H9 (cell line): ENCODE data around the gene HMOX2. TPM values are rescaled to one million over a fixed set of nuclear protein-coding genes. Genes with fewer than 3 reads are reported as not detected.

ENCODE experiments used
- DNase-seq: peaks from one replicate; pipeline ENCODE4 v3.0.0-alpha.2; 2017
- H2AFZ ChIP-seq: one replicate; pipeline ENCODE4 v1.6.1; 2013; ENCODE audit warnings: mild to moderate bottlenecking, low read length, control low read depth, moderate library complexity
- H2AK5ac ChIP-seq: 2 replicates; pipeline ENCODE4 v1.6.1; 2013; ENCODE audit warnings: low read length, control low read depth, mixed read lengths; ENCODE audit not compliant: insufficient read length
- H2BK120ac ChIP-seq: one replicate; pipeline ENCODE4 v1.6.1; 2013; ENCODE audit warnings: low read depth, mild to moderate bottlenecking, low read length, control low read depth, inconsistent platforms; ENCODE audit not compliant: poor library complexity, severe bottlenecking
- H2BK12ac ChIP-seq: 2 replicates; pipeline ENCODE4 v1.6.1; 2013; ENCODE audit warnings: low read length, control low read depth, mixed read lengths, low read depth; ENCODE audit not compliant: insufficient read length
- H2BK15ac ChIP-seq: 2 replicates; pipeline ENCODE4 v1.6.1; 2013; ENCODE audit warnings: low read depth, low read length, control low read depth
- H2BK20ac ChIP-seq: one replicate; pipeline ENCODE4 v1.6.1; 2013; ENCODE audit warnings: low read depth, mild to moderate bottlenecking, low read length, control low read depth, inconsistent platforms; ENCODE audit not compliant: poor library complexity, severe bottlenecking
- H2BK5ac ChIP-seq: 2 replicates; pipeline ENCODE4 v1.6.1; 2013; ENCODE audit warnings: low read length, control low read depth, mixed read lengths; ENCODE audit not compliant: insufficient read length
- H3K14ac ChIP-seq: 2 replicates; pipeline ENCODE4 v1.6.1; 2013; ENCODE audit warnings: low read length, control low read depth; ENCODE audit not compliant: insufficient read depth
- H3K18ac ChIP-seq: 2 replicates; pipeline ENCODE4 v1.6.1; 2013; ENCODE audit warnings: low read depth, mild to moderate bottlenecking, mixed read lengths, low read length, control low read depth; ENCODE audit not compliant: insufficient read length
- H3K23ac ChIP-seq: 2 replicates; pipeline ENCODE4 v1.6.1; 2013; ENCODE audit warnings: low read length, control low read depth, mixed read lengths, low read depth; ENCODE audit not compliant: insufficient read length
- H3K23me2 ChIP-seq: 2 replicates; pipeline ENCODE4 v1.6.1; 2013; ENCODE audit warnings: low read depth, mild to moderate bottlenecking, mixed read lengths, low read length, control low read depth; ENCODE audit not compliant: insufficient read length, poor library complexity, severe bottlenecking
- H3K27ac ChIP-seq: 2 replicates; pipeline ENCODE4 v1.5.1; 2013; ENCODE audit warnings: low read length, control low read depth, mixed read lengths, low read depth; ENCODE audit not compliant: insufficient read length
- H3K27me3 ChIP-seq: 2 replicates; pipeline ENCODE4 v1.6.1; 2013; ENCODE audit warnings: low read length, control low read depth, inconsistent platforms; ENCODE audit not compliant: insufficient read depth
- H3K4ac ChIP-seq: 2 replicates; pipeline ENCODE4 v1.6.1; 2013; ENCODE audit warnings: low read depth, mild to moderate bottlenecking, control low read depth, inconsistent platforms, low read length, moderate library complexity
- H3K4me1 ChIP-seq: 2 replicates; pipeline ENCODE4 v1.6.1; 2013; ENCODE audit warnings: low read length, control low read depth, inconsistent platforms; ENCODE audit not compliant: insufficient read depth
- H3K4me2 ChIP-seq: 2 replicates; pipeline ENCODE4 v1.6.1; 2013; ENCODE audit warnings: low read length, control low read depth, mixed read lengths; ENCODE audit not compliant: insufficient read length, insufficient read depth
- H3K56ac ChIP-seq: 2 replicates; pipeline ENCODE4 v1.6.1; 2013; ENCODE audit warnings: low read depth, mild to moderate bottlenecking, mixed read lengths, low read length, control low read depth; ENCODE audit not compliant: insufficient read length
- H3K79me1 ChIP-seq: 2 replicates; pipeline ENCODE4 v1.6.1; 2013; ENCODE audit warnings: low read depth, mild to moderate bottlenecking, moderate library complexity, low read length, control low read depth, inconsistent platforms; ENCODE audit not compliant: insufficient read depth, poor library complexity, severe bottlenecking
- H3K79me2 ChIP-seq: 2 replicates; pipeline ENCODE4 v1.6.1; 2013; ENCODE audit warnings: low read length, control low read depth, inconsistent platforms; ENCODE audit not compliant: insufficient read depth
- H3K9ac ChIP-seq: 2 replicates; pipeline ENCODE4 v1.6.1; 2013; ENCODE audit warnings: low read length, control low read depth, mixed read lengths; ENCODE audit not compliant: insufficient read length; ENCODE audit errors: extremely low read depth
- H3K9me3 ChIP-seq: one replicate; pipeline ENCODE4 v1.6.1; 2013; ENCODE audit warnings: low read depth, low read length, inconsistent platforms; ENCODE audit not compliant: control insufficient read depth
- H3T11ph ChIP-seq: one replicate; pipeline ENCODE4 v1.6.1; 2013; ENCODE audit warnings: mild to moderate bottlenecking, low read length, control low read depth, inconsistent platforms
- H4K20me1 ChIP-seq: one replicate; pipeline ENCODE4 v1.6.1; 2013; ENCODE audit not compliant: control insufficient read depth, insufficient read length, insufficient read depth
- H4K5ac ChIP-seq: 2 replicates; pipeline ENCODE4 v1.6.1; 2013; ENCODE audit warnings: low read depth, mild to moderate bottlenecking, mixed read lengths, low read length, control low read depth; ENCODE audit not compliant: insufficient read length
- H4K8ac ChIP-seq: replicated peaks from 2 replicates; pipeline ENCODE4 v1.6.1; 2013; ENCODE audit warnings: low read length, control low read depth, mixed read lengths, low read depth; ENCODE audit not compliant: insufficient read length
- H4K91ac ChIP-seq: 2 replicates; pipeline ENCODE4 v1.6.1; 2013; ENCODE audit warnings: low read depth, mild to moderate bottlenecking, moderate library complexity, mixed read lengths, low read length, control low read depth; ENCODE audit not compliant: insufficient read length
- H3K27ac Mint-ChIP-seq, 3 experiments: 2 replicates in 2 of 3; 3 replicates in 1 of 3; pipeline ENCODE4 v1.8.0; 2020 to 2021; ENCODE audit warnings: mixed read lengths in 3 of 3, mild to moderate bottlenecking in 1 of 3, moderate library complexity in 1 of 3
- H3K27me3 Mint-ChIP-seq: 2 replicates; pipeline ENCODE4 v1.8.0; 2021; ENCODE audit warnings: low read depth, mild to moderate bottlenecking, moderate library complexity, mixed read lengths
- H3K36me3 Mint-ChIP-seq, 3 experiments: 2 replicates in 2 of 3; 3 replicates in 1 of 3; pipeline ENCODE4 v1.8.0; 2020 to 2021; ENCODE audit warnings: low read depth in 3 of 3, mixed read lengths in 3 of 3; ENCODE audit not compliant: insufficient read depth in 1 of 3
- H3K4me1 Mint-ChIP-seq, 2 experiments: 2 replicates each; pipeline ENCODE4 v1.8.0; 2020; ENCODE audit warnings: mixed read lengths in 2 of 2
- H3K4me3 Mint-ChIP-seq, 2 experiments: 2 replicates in 1 of 2; 3 replicates in 1 of 2; pipeline ENCODE4 v1.8.0; 2020 to 2021; ENCODE audit warnings: mild to moderate bottlenecking in 2 of 2, mixed read lengths in 2 of 2, moderate library complexity in 1 of 2
- H3K9me3 Mint-ChIP-seq, 2 experiments: 2 replicates in 1 of 2; 3 replicates in 1 of 2; pipeline ENCODE4 v1.8.0; 2020; ENCODE audit warnings: mild to moderate bottlenecking in 2 of 2, mixed read lengths in 2 of 2, moderate library complexity in 1 of 2
- WGBS: extraction: QIAGEN DNeasy Blood & Tissue Kit; methylation state at CpG from one replicate; pipeline ENCODE4 v1.1.7; 2013; ENCODE audit warnings: missing lambda C conversion rate, low lambda C conversion rate, mixed read lengths; ENCODE audit not compliant: insufficient read length; ENCODE audit errors: extremely low coverage; 5-methylcytosine and 5-hydroxymethylcytosine counted together
- total RNA-seq: library from RNA; stranded (reverse); gene quantifications from 2 replicates; pipeline ENCODE4 v1.2.1, GENCODE V29; 2021
- TF ChIP-seq, protein P1 (sequence below): fragments of 200-600 bp; sonication (generic); conservative IDR thresholded peaks from 3 replicates; pipeline ENCODE4 v1.8.0; 2021; ENCODE audit warnings: antibody characterized with exemption, mild to moderate bottlenecking

HMOX2 gene
- total RNA-seq, 1 experiment from 2014 or later, result 44.4 TPM

DNA sequence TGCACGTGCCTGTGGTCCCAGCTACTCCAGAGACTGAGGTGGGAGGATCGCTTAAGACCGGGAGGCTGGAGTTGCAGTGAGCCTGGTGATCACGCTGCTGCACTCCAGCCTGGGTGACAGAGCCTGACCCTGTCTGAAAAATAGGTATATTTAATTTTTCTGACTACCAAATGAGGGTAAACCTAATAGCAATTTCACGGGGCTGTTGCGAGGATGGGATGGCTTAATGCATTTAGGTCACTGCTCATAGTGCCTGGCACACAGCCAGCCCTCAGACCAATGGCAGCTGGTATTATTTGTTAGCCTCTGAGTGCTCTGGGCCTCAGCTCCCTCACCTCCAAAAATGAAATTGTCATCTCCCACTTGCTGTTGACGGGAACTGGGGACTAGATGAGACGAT, 68.3 kb downstream of the HMOX2 start:
- H3T11ph ChIP-seq, result no peak overlapping the region
- no peaks in the 10 kb centered on the region for H4K20me1 ChIP-seq
- H3K27me3 ChIP-seq, result no peaks in the 10 kb centered on the region; the same call in 1 of the 2 replicates
- no peak overlapping the region for H3K4ac ChIP-seq
- no CpG with 5 or more reads among the region's 8 CpGs for WGBS
- H2BK120ac ChIP-seq, result no peak overlapping the region
- Mint-ChIP-seq H3K36me3 (peaks cover 7 to 12% (median 7%) of the 10 kb centered on the region in 3 experiments), H3K27me3 (peaks cover 21% of the 10 kb centered on the region), H3K9me3 (peaks cover 10% of the 10 kb centered on the region in 2 experiments), H3K4me1 (no peaks in the 10 kb centered on the region), H3K27ac (no peak overlapping the region), H3K4me3 (no peak overlapping the region)
- no peak overlapping the region for H3K14ac ChIP-seq
- H3K23ac ChIP-seq, result no peak overlapping the region
- no peak overlapping the region for H3K4me2 ChIP-seq
- no peaks in the 10 kb centered on the region for H3K4me1 ChIP-seq
- no peaks in the 10 kb centered on the region for H3K79me2 ChIP-seq
- TF ChIP-seq, protein P1, sequence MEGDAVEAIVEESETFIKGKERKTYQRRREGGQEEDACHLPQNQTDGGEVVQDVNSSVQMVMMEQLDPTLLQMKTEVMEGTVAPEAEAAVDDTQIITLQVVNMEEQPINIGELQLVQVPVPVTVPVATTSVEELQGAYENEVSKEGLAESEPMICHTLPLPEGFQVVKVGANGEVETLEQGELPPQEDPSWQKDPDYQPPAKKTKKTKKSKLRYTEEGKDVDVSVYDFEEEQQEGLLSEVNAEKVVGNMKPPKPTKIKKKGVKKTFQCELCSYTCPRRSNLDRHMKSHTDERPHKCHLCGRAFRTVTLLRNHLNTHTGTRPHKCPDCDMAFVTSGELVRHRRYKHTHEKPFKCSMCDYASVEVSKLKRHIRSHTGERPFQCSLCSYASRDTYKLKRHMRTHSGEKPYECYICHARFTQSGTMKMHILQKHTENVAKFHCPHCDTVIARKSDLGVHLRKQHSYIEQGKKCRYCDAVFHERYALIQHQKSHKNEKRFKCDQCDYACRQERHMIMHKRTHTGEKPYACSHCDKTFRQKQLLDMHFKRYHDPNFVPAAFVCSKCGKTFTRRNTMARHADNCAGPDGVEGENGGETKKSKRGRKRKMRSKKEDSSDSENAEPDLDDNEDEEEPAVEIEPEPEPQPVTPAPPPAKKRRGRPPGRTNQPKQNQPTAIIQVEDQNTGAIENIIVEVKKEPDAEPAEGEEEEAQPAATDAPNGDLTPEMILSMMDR, result no peak
- H3K9me3 ChIP-seq, result peaks cover 5% of the 10 kb centered on the region
- H3K18ac ChIP-seq, result no peak overlapping the region
- no peak overlapping the region for H2BK20ac ChIP-seq
- H2AK5ac ChIP-seq, result no peak overlapping the region
- no peak overlapping the region for H4K91ac ChIP-seq
- H2BK12ac ChIP-seq, result no peak overlapping the region
- no peaks in the 10 kb centered on the region for H3K79me1 ChIP-seq
- no peak overlapping the region for H4K5ac ChIP-seq
- no peak for DNase-seq
- H3K56ac ChIP-seq, result no peak overlapping the region
- H3K9ac ChIP-seq, result no peak overlapping the region
- no peak overlapping the region for H2AFZ ChIP-seq
- H4K8ac ChIP-seq, result no peak overlapping the region
- no peak overlapping the region for H2BK15ac ChIP-seq
- H3K27ac ChIP-seq, result no peak overlapping the region
- H2BK5ac ChIP-seq, result no peak overlapping the region
- no peaks in the 10 kb centered on the region for H3K23me2 ChIP-seq
